ENCODE results near the gene LRMDA. TPM values are rescaled to one million over a fixed set of nuclear protein-coding genes. Genes with fewer than 3 reads are reported as not detected.

Gene LRMDA
- total and polyA plus RNA-seq, 2 donors (not counting 1 experiment from before 2014, with no cell fraction given): 0.12 TPM; not detected in 1

DNA sequence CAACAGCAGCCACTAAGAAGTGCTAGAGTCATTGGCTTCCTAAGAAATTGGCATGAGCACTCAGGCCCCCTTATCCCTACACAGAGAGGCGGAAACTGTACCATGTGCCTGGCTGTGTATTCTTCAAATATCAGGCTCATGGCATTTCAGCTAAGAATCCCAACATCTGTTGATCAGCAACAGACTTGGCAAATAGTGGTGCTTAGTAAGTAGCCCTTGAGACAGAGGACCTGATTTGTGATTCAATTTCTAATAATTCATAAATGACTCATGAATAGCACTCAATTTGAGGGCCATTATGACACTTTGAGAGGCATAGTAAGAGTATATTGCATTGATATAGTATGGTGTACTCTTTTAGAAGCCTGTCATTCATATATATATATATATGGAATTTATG lies 309.1 kb downstream of the LRMDA start:
- intact Hi-C loops (cut with micrococcal nuclease): no loop called here
- POLR2A ChIA-PET: no interaction called here
- Histone ChIP-seq H3K4me1 (ENCODE audit: control insufficient read depth in 2 of 2, insufficient read depth in 2 of 2, low read length in 2 of 2) (no peaks in the 10 kb centered on the region), H3K9me3 (ENCODE audit: control extremely low read depth in 1 of 3, control insufficient read depth in 2 of 3, insufficient read depth in 1 of 3, low read length in 2 of 3) (no peaks in the 10 kb centered on the region), H2AFZ (ENCODE audit: insufficient read depth, low read depth, low read length, poor library complexity, severe bottlenecking) (no peak overlapping the region), H3K27me3 (replicated peaks in 1 of 4; ENCODE audit: control extremely low read depth in 1 of 4, control insufficient read depth in 3 of 4, insufficient read depth in 4 of 4, low read length in 3 of 4) (no peaks in the 10 kb centered on the region), H3K79me2 (ENCODE audit: control insufficient read depth, insufficient read depth, low read length) (no peaks in the 10 kb centered on the region), H3K4me3 (ENCODE audit: control extremely low read depth in 1 of 5, extremely low read depth in 1 of 5, insufficient read depth in 1 of 5, low read depth in 2 of 5, low read length in 4 of 5) (no peak overlapping the region), H3K27ac (ENCODE audit: low read length in 2 of 2) (no peak overlapping the region), H3K9ac (ENCODE audit: low read length) (no peak overlapping the region), H4K20me1 (ENCODE audit: control insufficient read depth, insufficient read depth, low read length, poor library complexity, severe bottlenecking) (no peaks in the 10 kb centered on the region), H3K4me2 (replicated peaks; ENCODE audit: low read depth, low read length, poor library complexity, severe bottlenecking) (no peak overlapping the region), H3K36me3 (replicated peaks in 1 of 2; ENCODE audit: control extremely low read depth in 1 of 2, control insufficient read depth in 1 of 2, extremely low read depth in 1 of 2, insufficient read depth in 2 of 2, low read length in 1 of 2) (no peaks in the 10 kb centered on the region)
- CTCF ChIA-PET: no interaction called here
- DNase-seq (no peak), ATAC-seq (ENCODE audit: low read depth) (no peak)
- TF ChIP-seq, protein P1, sequence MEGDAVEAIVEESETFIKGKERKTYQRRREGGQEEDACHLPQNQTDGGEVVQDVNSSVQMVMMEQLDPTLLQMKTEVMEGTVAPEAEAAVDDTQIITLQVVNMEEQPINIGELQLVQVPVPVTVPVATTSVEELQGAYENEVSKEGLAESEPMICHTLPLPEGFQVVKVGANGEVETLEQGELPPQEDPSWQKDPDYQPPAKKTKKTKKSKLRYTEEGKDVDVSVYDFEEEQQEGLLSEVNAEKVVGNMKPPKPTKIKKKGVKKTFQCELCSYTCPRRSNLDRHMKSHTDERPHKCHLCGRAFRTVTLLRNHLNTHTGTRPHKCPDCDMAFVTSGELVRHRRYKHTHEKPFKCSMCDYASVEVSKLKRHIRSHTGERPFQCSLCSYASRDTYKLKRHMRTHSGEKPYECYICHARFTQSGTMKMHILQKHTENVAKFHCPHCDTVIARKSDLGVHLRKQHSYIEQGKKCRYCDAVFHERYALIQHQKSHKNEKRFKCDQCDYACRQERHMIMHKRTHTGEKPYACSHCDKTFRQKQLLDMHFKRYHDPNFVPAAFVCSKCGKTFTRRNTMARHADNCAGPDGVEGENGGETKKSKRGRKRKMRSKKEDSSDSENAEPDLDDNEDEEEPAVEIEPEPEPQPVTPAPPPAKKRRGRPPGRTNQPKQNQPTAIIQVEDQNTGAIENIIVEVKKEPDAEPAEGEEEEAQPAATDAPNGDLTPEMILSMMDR (IDR thresholded peaks at IDR 0.05): no peak
- no peak for TF ChIP-seq EZH2 (IDR thresholded peaks at IDR 0.05; ENCODE audit: borderline replicate concordance, insufficient read depth, low read depth, low read length, poor library complexity, severe bottlenecking)
- Mint-ChIP-seq H3K4me1 (no peaks in the 10 kb centered on the region), H3K27ac (no peak overlapping the region), H3K4me3 (no peak overlapping the region), H3K9me3 (ENCODE audit: insufficient read depth) (no peaks in the 10 kb centered on the region), H3K27me3 (no peaks in the 10 kb centered on the region)
- WGBS (ENCODE audit: insufficient coverage): 88% methylated on average over 1 of the region's 1 CpG

DNA sequence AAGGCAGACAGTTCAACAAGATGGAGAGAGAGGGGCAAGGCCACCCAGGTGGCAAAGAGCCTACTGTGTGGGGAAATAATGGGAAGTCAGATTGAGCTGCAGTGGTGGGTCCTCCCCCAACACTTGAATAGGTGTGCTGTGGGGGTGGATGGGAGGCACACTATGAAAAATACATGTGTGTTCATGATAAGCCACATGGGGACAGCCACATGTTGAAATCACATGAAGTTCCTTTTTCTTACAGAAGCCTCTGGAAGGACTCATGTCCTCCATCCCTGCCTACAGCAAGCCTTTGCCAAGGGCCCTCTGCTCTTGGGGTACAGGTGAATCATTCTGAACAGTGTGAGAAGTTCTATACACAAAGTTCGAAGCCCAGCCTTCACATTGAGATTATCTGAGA lies 310.9 kb downstream of the LRMDA start:
- Histone ChIP-seq H3K4me3 (ENCODE audit: control extremely low read depth in 1 of 5, extremely low read depth in 1 of 5, insufficient read depth in 1 of 5, low read depth in 2 of 5, low read length in 4 of 5) (no peak overlapping the region), H4K20me1 (ENCODE audit: control insufficient read depth, insufficient read depth, low read length, poor library complexity, severe bottlenecking) (no peaks in the 10 kb centered on the region), H3K27ac (ENCODE audit: low read length in 2 of 2) (no peak overlapping the region), H3K4me1 (ENCODE audit: control insufficient read depth in 2 of 2, insufficient read depth in 2 of 2, low read length in 2 of 2) (no peaks in the 10 kb centered on the region), H3K9me3 (ENCODE audit: control extremely low read depth in 1 of 3, control insufficient read depth in 2 of 3, insufficient read depth in 1 of 3, low read length in 2 of 3) (no peaks in the 10 kb centered on the region), H3K27me3 (replicated peaks in 1 of 4; ENCODE audit: control extremely low read depth in 1 of 4, control insufficient read depth in 3 of 4, insufficient read depth in 4 of 4, low read length in 3 of 4) (no peaks in the 10 kb centered on the region), H3K79me2 (ENCODE audit: control insufficient read depth, insufficient read depth, low read length) (no peaks in the 10 kb centered on the region), H2AFZ (ENCODE audit: insufficient read depth, low read depth, low read length, poor library complexity, severe bottlenecking) (no peak overlapping the region), H3K4me2 (replicated peaks; ENCODE audit: low read depth, low read length, poor library complexity, severe bottlenecking) (no peak overlapping the region), H3K36me3 (replicated peaks in 1 of 2; ENCODE audit: control extremely low read depth in 1 of 2, control insufficient read depth in 1 of 2, extremely low read depth in 1 of 2, insufficient read depth in 2 of 2, low read length in 1 of 2) (no peaks in the 10 kb centered on the region), H3K9ac (ENCODE audit: low read length) (no peak overlapping the region)
- POLR2A ChIA-PET: no interaction called here
- TF ChIP-seq, protein P1 (IDR thresholded peaks at IDR 0.05): no peak
- no peak for TF ChIP-seq EZH2 (IDR thresholded peaks at IDR 0.05; ENCODE audit: borderline replicate concordance, insufficient read depth, low read depth, low read length, poor library complexity, severe bottlenecking)
- CTCF ChIA-PET: no interaction called here
- Mint-ChIP-seq H3K4me1 (no peaks in the 10 kb centered on the region), H3K27ac (no peak overlapping the region), H3K9me3 (ENCODE audit: insufficient read depth) (no peaks in the 10 kb centered on the region), H3K4me3 (no peak overlapping the region), H3K27me3 (no peaks in the 10 kb centered on the region)
- 90% methylated on average over 1 of the region's 1 CpG for WGBS (ENCODE audit: insufficient coverage)
- DNase-seq (no peak), ATAC-seq (ENCODE audit: low read depth) (no peak)
- intact Hi-C loops (cut with micrococcal nuclease): no loop called here
